ENCODE results near the gene PIK3R3.
"Not testable (repeated sequence)": the region's sequence is repeated elsewhere in the genome, so short reads cannot be mapped to it uniquely, and the experiment has no call there.

The PIK3R3 gene

DNA sequence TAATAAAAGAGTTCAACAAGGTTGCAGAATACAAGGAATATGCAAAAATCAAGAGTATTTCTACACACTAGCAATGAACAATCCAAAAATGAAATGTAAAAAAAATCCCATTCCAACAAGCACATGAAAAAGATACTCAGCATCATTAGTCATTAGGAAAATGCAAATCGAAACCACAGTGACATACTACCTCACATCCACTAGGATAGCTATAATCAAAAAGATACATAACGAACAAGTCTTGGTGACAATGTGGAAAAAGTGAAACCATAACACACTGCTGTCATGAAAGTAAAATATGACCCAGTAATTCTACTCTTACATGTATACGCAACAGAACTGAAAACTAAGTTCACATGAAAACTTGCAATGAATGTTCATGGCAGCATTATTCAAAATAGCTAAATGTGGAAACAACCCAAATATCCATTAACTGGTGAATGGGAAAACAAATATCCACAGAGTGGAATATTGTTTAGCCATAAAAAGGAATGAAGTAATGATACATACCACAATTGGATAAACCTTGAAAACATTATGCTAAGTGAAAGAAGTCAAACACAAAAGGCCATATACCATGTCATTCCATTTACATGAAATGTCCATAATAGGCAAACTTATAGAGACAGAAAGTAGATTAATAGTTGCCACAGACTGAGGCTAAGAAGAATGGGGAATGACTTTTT is 34.3 kb downstream of the PIK3R3 start:
- no peak for DNase-seq

DNA sequence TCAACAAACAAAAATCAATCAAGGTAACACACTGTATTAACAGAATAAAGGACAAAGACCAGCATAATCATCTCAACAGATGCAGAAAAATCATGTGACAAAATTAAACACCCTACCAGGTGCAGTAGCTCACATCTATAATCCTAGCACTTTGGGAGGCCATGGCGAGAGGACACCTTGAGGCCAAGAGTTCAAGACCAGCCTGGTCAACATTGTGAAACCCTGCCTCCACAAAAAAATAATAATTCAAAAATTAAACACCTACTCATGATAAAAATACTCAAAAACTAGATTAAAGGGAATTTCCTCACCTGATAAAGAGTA is 35.3 kb downstream of the PIK3R3 start:
- DNase-seq = no peak

DNA sequence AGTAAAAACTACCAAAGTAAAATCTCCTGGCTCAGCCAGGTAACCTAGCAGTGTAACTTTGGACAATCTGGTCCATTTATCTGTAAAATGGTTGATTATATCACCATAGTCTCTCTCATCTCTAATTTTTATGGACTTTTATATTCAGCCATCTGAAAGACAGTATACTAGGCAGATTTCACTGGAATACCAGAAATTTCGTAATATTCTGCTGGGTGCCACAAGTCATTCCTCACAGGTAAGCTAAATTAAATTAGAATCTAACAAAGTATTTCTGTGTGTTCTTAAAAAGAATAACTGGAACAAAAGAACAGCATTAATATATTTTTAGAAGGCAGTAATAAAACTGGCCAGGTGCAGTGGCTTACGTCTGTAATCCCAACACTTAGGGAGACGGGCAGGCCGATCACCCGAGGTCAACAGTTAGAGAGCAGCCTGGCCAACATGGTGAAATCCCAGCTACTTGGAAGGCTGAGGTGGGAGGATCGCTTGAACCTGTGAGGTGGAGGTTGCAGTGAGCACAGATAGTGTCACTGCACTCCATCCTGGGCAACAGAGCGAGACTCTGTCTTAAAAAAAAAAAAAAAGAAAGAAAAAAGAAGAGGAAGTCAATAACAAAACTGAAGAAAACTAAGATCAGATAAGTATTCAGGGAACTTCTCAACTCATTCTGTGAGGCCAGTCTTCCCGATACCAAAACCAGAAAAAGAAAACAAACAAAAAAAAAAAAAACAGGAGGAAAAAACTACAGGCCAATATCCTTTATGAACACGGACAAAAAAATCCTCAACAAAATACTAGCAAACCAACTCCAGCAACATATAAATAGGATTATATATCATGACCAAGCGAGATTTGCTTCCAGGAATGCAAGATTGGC is 35.9 kb downstream of the PIK3R3 start:
- no peak for DNase-seq

GRCh38 chr1:46095110-46095509 is 37.3 kb downstream of the PIK3R3 start:
- DNase-seq = not testable (repeated sequence)

DNA sequence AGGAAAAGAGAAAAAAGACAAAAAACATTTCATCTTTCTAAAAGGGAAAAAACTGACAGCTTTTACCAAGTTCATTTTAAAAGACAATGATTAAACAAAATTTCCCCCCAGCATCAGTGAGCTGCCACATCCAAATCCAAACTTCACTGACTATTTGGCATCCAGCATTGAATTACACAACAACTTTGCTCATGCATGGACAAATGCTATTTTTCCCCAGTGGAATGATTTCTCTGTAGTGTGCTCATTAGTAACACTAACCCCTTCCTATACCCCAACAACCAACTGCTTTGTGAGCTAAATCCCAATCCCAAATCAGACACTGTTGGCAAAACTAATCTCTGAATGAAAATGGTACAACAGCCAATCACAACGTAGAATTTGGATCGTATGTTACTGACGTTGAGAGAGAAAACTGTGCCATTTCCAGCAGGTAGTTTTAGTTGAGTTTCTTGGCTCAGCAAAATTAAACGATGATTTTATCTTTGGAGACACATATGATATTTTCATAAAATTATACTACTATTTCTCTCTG is 37.9 kb downstream of the PIK3R3 start:
- DNase-seq = no peak

DNA sequence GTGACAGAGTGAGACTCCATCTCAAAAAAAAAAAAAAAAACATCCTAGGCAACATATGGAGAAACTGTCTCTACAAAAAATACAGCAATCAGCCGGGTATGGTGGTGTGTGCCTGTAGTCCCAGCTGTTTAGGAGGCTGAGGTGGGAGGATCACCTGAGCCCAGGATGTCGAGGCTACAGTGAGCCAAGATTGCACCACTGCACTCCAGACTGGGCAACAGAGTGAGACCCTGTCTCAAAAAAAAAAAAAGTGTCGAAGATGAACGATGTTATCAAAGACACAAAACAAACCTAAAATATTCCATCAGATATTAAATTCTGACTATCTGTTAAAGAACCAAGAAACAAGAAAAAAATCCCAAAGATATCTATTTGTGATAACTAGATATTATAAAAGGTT is 38.6 kb downstream of the PIK3R3 start:
- not testable (repeated sequence) for DNase-seq

DNA sequence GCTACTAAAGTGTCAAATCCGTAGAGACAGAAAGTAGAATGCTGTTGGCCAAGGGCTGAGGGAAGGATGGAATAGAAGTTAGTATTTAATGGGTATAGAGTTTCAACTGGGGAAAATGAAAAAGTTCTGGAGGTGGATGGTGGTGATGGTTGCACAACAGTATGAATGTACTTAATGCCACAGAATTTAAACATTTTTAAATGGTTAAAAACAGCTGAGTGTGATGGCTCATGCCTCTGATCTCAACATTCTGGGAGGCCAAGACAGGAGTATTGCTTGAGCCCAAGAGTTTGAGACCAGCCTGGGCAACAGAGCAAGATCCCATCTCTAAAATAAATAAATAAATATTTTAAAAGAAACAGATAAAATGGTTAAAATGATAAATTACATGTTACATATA is 44.5 kb downstream of the PIK3R3 start:
- no peak for DNase-seq

- no peak for DNase-seq
Measured at GRCh38 chr1:46086576-46086975, 45.9 kb downstream of the PIK3R3 start.

DNA sequence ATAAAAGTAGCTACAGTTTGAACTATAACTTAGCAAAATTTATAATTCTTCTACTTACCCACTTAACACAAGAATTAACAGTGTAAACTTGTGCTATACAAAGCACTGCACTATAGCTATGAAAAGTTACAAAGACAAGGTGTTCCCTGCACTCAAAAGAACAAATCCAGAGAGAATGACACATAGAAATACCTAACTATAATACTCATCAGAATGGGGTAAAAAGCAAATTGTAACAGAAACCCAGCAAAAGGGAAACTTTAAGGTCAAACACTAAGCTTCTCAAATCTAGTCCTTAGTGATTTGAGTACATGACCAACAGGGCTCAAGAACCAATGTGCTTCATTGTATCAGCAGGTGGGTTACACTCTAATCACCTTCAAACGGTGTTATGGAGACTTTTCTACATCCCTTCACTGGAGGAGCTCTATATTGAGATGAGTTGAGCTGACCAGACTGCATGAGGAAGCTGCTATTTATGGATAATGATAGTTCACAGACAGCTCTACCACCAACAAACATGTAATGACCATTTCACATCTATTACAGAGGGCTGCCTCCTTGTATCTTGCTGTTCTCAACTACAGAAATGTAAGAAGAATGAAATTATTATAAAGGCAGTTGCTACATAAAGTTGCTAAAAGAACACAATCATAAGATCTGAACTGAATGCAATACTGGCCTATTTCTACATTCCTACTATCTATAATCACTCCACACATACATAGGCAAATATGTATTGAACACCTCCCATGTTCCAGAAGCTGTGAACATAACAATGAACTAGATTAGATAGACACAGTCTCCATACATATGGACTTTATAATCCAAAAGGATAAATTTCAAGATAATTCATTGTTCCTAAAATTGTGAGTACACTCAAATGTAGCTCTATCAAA is 47.6 kb downstream of the PIK3R3 start:
- DNase-seq = no peak

DNA sequence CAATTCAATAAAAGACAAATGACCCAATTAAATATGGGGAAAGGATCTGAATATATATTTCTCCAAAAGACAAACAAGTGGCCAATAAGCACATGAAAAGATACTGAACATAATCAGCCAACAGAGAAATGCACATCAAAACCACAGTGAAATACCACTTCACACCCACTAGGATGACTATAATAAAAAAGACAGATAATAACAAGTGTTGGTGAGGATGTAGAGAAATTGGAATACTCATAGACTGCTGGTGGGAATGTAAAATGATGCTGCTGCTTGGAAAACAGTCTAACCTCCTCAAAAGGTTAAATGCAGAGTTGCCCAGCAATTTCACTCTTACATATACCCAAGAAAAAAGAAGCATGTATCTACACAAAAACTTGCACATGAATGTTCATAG is 48.9 kb downstream of the PIK3R3 start:
- no peak for DNase-seq

DNA sequence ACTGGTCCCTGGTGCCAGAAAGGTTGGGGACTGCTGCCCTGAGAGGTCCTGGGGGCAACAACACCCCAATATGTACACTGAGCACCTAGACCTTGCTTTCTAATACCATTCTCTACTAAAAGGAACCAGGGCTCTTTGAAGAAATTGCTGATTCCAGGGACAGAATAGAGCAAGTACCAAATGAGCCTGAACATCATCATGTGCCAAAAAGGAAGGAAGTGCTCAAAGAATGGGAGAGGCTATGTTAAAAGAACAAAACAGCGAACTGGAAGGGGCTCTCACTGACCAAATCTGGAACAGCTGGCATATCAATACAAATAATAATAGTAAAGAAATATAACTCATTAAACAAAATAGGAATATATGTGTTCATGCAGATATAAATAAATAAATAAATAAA is 50.8 kb downstream of the PIK3R3 start:
- no peak for DNase-seq

DNA sequence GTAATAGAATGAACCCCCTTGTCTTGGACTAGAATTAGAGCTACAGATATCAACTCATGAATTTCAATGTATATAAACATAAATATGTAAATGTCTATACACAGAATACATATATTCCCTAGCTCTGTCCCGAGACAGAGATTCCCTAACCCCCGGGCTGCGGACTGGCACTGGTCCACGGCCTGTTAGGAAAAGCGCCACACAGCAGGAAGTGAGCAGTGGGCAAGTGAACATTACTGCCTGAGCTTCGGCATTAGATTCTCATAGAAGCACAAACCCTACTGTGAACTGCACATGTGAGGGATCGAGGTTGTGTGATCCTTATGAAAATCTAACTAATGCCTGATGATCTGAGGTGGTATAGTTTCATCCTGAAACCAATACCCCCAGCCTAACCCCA is 51.2 kb downstream of the PIK3R3 start:
- DNase-seq = no peak

DNA sequence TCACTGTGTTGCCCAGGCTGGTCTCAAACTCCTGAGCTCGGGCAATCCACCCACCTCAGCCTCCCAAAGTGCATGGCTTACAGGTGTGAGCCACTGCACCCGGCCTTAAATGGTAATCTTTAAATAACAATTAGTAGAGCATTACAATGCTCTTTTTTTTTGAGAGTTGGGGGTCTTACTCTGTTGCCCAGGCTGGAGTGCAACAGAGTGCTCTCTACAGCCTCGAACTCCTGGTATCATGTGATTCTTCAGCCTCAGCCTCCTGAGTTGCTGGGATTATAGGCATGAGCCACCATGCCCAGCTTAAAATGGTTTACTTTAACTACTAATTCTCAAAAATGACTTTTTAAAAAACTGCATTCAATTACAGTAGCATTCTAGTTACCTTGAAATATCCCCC is 52.2 kb downstream of the PIK3R3 start:
- no peak for DNase-seq

- DNase-seq = no peak
Measured at GRCh38 chr1:46077644-46078043, 54.8 kb downstream of the PIK3R3 start.

- no peak for DNase-seq
Measured at GRCh38 chr1:46076343-46076742, 56.1 kb downstream of the PIK3R3 start.

DNA sequence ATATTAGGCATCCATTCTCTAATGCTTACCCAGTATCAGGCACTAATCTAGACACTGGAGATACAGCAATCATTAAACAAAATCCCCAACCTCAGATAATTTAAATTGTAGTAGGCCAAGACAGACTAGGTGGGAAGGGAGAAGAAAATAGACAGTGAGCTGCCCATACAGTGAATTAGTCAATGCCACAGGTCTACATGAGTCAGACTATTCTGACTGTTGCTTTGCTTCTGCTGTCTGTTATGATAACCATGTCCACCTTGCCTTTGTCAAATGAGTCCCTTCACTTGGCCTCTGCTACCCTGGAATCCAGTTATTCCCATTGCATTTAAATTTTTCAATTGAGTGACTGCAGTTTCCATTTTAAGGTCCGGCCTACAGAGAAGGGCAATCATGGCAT is 59.5 kb downstream of the PIK3R3 start:
- no peak for DNase-seq

GRCh38 chr1:46070164-46070814 is 62.1 kb downstream of the PIK3R3 start:
- no peak for DNase-seq

DNA sequence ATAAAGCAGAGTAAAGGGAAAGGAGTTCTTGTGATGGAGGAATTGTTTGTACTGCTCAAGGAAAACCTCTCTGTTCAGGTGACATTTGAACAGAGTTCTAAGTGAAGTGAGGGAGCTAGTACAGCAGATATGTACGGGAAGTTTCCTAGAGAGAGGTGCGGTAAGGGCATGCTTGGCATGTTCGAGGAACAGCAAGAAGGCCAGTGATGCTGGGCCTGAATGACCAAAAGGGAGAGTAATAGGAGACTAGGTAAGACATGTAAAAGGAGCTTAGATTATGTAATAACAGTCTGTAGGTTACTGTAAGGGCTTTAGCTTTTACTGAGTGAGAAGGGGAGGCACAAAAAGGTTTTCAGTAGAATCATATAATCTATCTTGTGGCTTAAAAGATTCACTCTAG is 63.9 kb downstream of the PIK3R3 start:
- DNase-seq = no peak

DNA sequence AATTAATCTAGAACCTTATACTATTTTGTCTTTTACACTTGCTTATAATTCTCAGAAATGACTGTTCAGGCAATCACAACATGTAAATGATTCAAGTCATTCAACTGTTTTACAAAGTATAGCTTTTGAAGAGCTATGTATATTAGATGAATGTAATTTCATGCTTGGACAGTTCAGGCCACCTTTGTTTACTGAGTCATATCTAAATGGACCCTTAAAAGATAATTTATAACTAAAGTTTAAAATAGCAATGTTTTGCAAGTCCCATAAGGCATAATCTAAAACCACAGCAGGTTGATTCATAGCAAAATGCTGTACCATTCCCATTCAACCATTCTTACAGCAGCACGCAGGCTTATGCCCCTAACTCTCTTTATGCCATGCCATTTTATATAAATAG is 64.8 kb downstream of the PIK3R3 start:
- no peak for DNase-seq

GRCh38 chr1:46065405-46065804 is 67.0 kb downstream of the PIK3R3 start:
- DNase-seq = no peak

- DNase-seq = no peak
Measured at GRCh38 chr1:46064708-46065107, 67.7 kb downstream of the PIK3R3 start.

GRCh38 chr1:46062651-46063319 is 69.6 kb downstream of the PIK3R3 start:
- DNase-seq = no peak

Measured in SIG-M5 (cell line).